Erythroblast (primary cell): Measurements from ENCODE around the gene TCEAL7.
"Not testable (repeated sequence)": the region's sequence is repeated elsewhere in the genome, so short reads cannot be mapped to it uniquely, and the experiment has no call there.

ENCODE experiments used
- GATA1 ChIP-seq: IDR thresholded peaks from 2 replicates; pipeline ENCODE4 v1.6.1; 2011; ENCODE audit warnings: low read depth, mild to moderate bottlenecking, control low read depth, low read length, moderate library complexity
- POLR2A ChIP-seq: IDR thresholded peaks from 2 replicates; pipeline ENCODE4 v1.6.1; 2011; ENCODE audit warnings: mild to moderate bottlenecking, low read length

- TF ChIP-seq POLR2A, GATA1: not testable (repeated sequence)
These were observed 29.6 kb downstream of the TCEAL7 start for GRCh38 chrX:103359605-103360004.
